B cell (primary cell): ENCODE measurements around the gene TTPAL. TPM values are rescaled to one million over a fixed set of nuclear protein-coding genes. Genes with fewer than 3 reads are reported as not detected.

Experiments used
- ATAC-seq: fragments of 200-7000 bp; cut with Tn5 transposase; one replicate; pipeline ENCODE4 v1.10.0; 2021; ENCODE audit warnings: low read depth, mild to moderate bottlenecking, moderate number of reproducible peaks, moderate library complexity
- CTCF ChIA-PET: fragments of 350-600 bp; sonication (Branson Sonifier 250); formaldehyde crosslinking; loops from one replicate; lab custom pipeline; 2021; ENCODE audit warnings: antibody characterized with exemption, inconsistent platforms; lab: Charles Lee
- POLR2A ChIA-PET: fragments of 350-600 bp; sonication (Branson Sonifier 250); formaldehyde crosslinking; loops from one replicate; lab custom pipeline; 2021; ENCODE audit warnings: antibody characterized with exemption; lab: Charles Lee
- DNase-seq: peaks from one replicate; pipeline ENCODE4 v3.0.0; 2013
- H2AFZ ChIP-seq: 2 replicates; pipeline ENCODE4 v1.6.1; 2012; ENCODE audit warnings: mild to moderate bottlenecking, low read depth, low read length; ENCODE audit not compliant: insufficient read depth, poor library complexity, severe bottlenecking
- H3K27ac ChIP-seq, 2 donors: 1 replicate in 1 of 2; 2 replicates in 1 of 2; pipeline ENCODE4 v1.5.1; 2012 to 2013; ENCODE audit warnings: low read length in 2 of 2, mild to moderate bottlenecking in 2 of 2, moderate library complexity in 1 of 2
- H3K27me3 ChIP-seq, 4 experiments: fragments of 200-600 bp in 1 of 4; sonication (generic) in 1 of 4; replicated peaks in 1 of 4; 1 replicate in 2 of 4; 2 replicates in 2 of 4; pipeline versions ENCODE4 v1.6.1 to v1.7.0; 2013 to 2016; ENCODE audit warnings: low read length in 3 of 4, mild to moderate bottlenecking in 2 of 4, mixed read lengths in 1 of 4, moderate library complexity in 1 of 4; ENCODE audit not compliant: insufficient read depth in 4 of 4, control insufficient read depth in 3 of 4; ENCODE audit errors: control extremely low read depth in 1 of 4
- H3K36me3 ChIP-seq, 2 experiments: replicated peaks in 1 of 2; 1 replicate in 1 of 2; 2 replicates in 1 of 2; pipeline versions ENCODE4 v1.6.1 to v1.7.1; 2013; ENCODE audit warnings: low read length in 1 of 2; ENCODE audit not compliant: insufficient read depth in 2 of 2, control insufficient read depth in 1 of 2; ENCODE audit errors: control extremely low read depth in 1 of 2, extremely low read depth in 1 of 2
- H3K4me1 ChIP-seq, 2 donors: fragments of 200-600 bp in 1 of 2; sonication (generic) in 1 of 2; 1 replicate in 1 of 2; 2 replicates in 1 of 2; pipeline versions ENCODE4 v1.5.1 to v1.6.1; 2013 to 2017; ENCODE audit warnings: low read length in 2 of 2; ENCODE audit not compliant: control insufficient read depth in 2 of 2, insufficient read depth in 2 of 2
- H3K4me2 ChIP-seq: replicated peaks from 2 replicates; pipeline ENCODE3; 2012; ENCODE audit warnings: mild to moderate bottlenecking, low read depth, low read length; ENCODE audit not compliant: poor library complexity, severe bottlenecking
- H3K4me3 ChIP-seq, 5 experiments: fragments of 200-600 bp in 1 of 5; sonication (generic) in 1 of 5; 1 replicate in 3 of 5; 2 replicates in 2 of 5; pipeline versions ENCODE4 v1.5.1 to v1.7.0; 2011 to 2016; ENCODE audit warnings: low read length in 4 of 5, mild to moderate bottlenecking in 4 of 5, low read depth in 2 of 5, control low read depth in 1 of 5, moderate library complexity in 1 of 5; ENCODE audit not compliant: insufficient read depth in 1 of 5; ENCODE audit errors: control extremely low read depth in 1 of 5, extremely low read depth in 1 of 5
- H3K79me2 ChIP-seq: fragments of 200-600 bp; sonication (generic); one replicate; pipeline ENCODE4 v1.6.0; 2016; ENCODE audit warnings: low read length; ENCODE audit not compliant: control insufficient read depth, insufficient read depth
- H3K9ac ChIP-seq: fragments of 200-600 bp; sonication (generic); 2 replicates; pipeline ENCODE4 v1.6.1; 2017; ENCODE audit warnings: mild to moderate bottlenecking, low read length, moderate library complexity
- H3K9me3 ChIP-seq, 3 donors: one replicate each; pipeline versions ENCODE4 v1.6.1 to v1.7.1; 2013; ENCODE audit warnings: low read length in 2 of 3; ENCODE audit not compliant: control insufficient read depth in 2 of 3, insufficient read depth in 1 of 3; ENCODE audit errors: control extremely low read depth in 1 of 3
- H4K20me1 ChIP-seq: 2 replicates; pipeline ENCODE4 v1.6.0; 2012; ENCODE audit warnings: mild to moderate bottlenecking, low read length; ENCODE audit not compliant: insufficient read depth, control insufficient read depth, poor library complexity, severe bottlenecking
- H3K27ac Mint-ChIP-seq: one replicate; pipeline ENCODE4 v1.8.0; 2021; ENCODE audit warnings: mixed read lengths
- H3K27me3 Mint-ChIP-seq: one replicate; pipeline ENCODE4 v1.8.0; 2021; ENCODE audit warnings: mixed read lengths
- H3K4me1 Mint-ChIP-seq: one replicate; pipeline ENCODE4 v1.8.0; 2021; ENCODE audit warnings: mixed read lengths
- H3K4me3 Mint-ChIP-seq: one replicate; pipeline ENCODE4 v1.8.0; 2021; ENCODE audit warnings: mixed read lengths
- H3K9me3 Mint-ChIP-seq: one replicate; pipeline ENCODE4 v1.8.0; 2022; ENCODE audit warnings: mixed read lengths; ENCODE audit not compliant: insufficient read depth
- EZH2 ChIP-seq: IDR thresholded peaks from 2 replicates; pipeline ENCODE4 v1.6.1; 2012; ENCODE audit warnings: borderline replicate concordance, low read depth, mild to moderate bottlenecking, moderate library complexity, low read length; ENCODE audit not compliant: insufficient read depth, poor library complexity, severe bottlenecking
- WGBS: methylation state at CpG from one replicate; pipeline ENCODE4 v1.1.5; 2013; ENCODE audit warnings: missing lambda C conversion rate; ENCODE audit not compliant: insufficient coverage; 5-methylcytosine and 5-hydroxymethylcytosine counted together
- intact Hi-C: fragments of 100-400 bp; cut with micrococcal nuclease; formaldehyde crosslinking; loops from one replicate; pipeline ENCODE4 v1.10.0; 2022
- polyA plus RNA-seq: library from polyadenylated mRNA; depleted of rRNA; stranded (reverse); fragments of >200 nt; gene quantifications from 2 replicates; pipeline ENCODE4 v1.2.3, GENCODE V29; 2012
- total RNA-seq, 2 donors: library from RNA; stranded (reverse); fragments of 120-200 nt in 1 of 2; gene quantifications; 1 replicate in 1 of 2; 2 replicates in 1 of 2; pipeline versions ENCODE4 v1.2.3 to v1.2.4, GENCODE V29; 2013 to 2022
- TF ChIP-seq, protein P1 (sequence below): fragments of 200-600 bp; IDR thresholded peaks from one replicate; pipeline ENCODE4 v1.8.0; 2022; ENCODE audit warnings: antibody characterized with exemption, mild to moderate bottlenecking

The TTPAL gene
- total and polyA plus RNA-seq, 2 donors (not counting 1 experiment from before 2014, with no cell fraction given), result 4.0 to 26.8 TPM

DNA sequence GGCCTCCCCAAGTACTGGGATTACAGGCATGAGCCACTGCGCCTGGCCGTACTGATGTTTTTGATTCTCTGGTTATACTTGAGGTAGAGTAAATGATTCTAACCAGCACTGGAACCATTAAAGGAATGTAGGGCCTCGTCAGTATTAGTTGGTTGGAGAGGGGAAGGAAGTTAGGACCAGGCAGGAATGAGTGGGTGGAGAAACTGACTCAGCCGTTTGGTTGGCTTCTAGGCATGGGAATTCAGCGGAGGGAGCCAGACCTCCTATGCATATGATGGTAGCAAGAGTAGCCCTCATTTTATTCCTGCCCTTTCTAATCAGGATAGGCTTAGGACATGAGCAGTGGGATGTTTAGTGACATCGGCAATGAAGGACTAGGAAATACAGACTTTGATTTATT lies 65.2 kb downstream of the TTPAL start:
- no peak for TF ChIP-seq EZH2
- TF ChIP-seq, protein P1, sequence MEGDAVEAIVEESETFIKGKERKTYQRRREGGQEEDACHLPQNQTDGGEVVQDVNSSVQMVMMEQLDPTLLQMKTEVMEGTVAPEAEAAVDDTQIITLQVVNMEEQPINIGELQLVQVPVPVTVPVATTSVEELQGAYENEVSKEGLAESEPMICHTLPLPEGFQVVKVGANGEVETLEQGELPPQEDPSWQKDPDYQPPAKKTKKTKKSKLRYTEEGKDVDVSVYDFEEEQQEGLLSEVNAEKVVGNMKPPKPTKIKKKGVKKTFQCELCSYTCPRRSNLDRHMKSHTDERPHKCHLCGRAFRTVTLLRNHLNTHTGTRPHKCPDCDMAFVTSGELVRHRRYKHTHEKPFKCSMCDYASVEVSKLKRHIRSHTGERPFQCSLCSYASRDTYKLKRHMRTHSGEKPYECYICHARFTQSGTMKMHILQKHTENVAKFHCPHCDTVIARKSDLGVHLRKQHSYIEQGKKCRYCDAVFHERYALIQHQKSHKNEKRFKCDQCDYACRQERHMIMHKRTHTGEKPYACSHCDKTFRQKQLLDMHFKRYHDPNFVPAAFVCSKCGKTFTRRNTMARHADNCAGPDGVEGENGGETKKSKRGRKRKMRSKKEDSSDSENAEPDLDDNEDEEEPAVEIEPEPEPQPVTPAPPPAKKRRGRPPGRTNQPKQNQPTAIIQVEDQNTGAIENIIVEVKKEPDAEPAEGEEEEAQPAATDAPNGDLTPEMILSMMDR, result no peak
- intact Hi-C loops, result no loop called here
- no peak overlapping the region for H3K4me2 ChIP-seq
- H4K20me1 ChIP-seq, result no peaks in the 10 kb centered on the region
- H3K27ac ChIP-seq, result no peak overlapping the region
- no peak overlapping the region for H3K9ac ChIP-seq
- 93% methylated on average over 3 of the region's 6 CpGs for WGBS
- H3K27ac Mint-ChIP-seq, result no peak overlapping the region
- POLR2A ChIA-PET, result no interaction called here
- H3K27me3 ChIP-seq, result no peaks in the 10 kb centered on the region
- no peaks in the 10 kb centered on the region for H3K9me3 ChIP-seq
- no peak for DNase-seq
- ATAC-seq, result no peak
- no peaks in the 10 kb centered on the region for H3K4me1 ChIP-seq
- H2AFZ ChIP-seq, result no peak overlapping the region
- no peaks in the 10 kb centered on the region for H3K9me3 Mint-ChIP-seq
- H3K27me3 Mint-ChIP-seq, result no peaks in the 10 kb centered on the region
- H3K4me3 ChIP-seq, result no peak overlapping the region
- H3K4me1 Mint-ChIP-seq, result no peaks in the 10 kb centered on the region
- H3K36me3 ChIP-seq, result no peaks in the 10 kb centered on the region
- H3K4me3 Mint-ChIP-seq, result no peak overlapping the region
- H3K79me2 ChIP-seq, result no peaks in the 10 kb centered on the region
- CTCF ChIA-PET, result interaction anchor here (0.5 kb wide), 1 partner anchor 299 kb away, joined by 3 read pairs; no protein-coding TSS in a partner anchor

DNA sequence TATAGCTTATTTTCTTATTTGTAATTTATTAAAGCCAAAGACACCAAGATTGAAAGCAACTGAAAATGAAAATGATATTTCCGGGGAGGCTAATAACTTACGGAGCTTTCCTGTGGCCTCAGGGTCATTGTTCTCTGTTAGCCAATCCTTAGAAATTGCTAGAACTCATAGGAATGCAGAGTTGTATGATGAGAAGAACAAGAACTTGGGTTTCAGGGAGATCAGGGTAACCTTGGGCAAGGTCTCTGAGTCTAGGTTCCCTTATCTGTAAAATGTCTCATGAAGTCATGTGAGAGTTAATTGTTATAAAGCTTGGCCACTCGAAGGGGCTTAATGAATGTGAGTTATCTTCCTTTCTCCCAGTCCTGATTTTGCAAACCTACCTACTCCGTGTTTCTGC lies 66.3 kb downstream of the TTPAL start:
- no peak overlapping the region for H3K4me2 ChIP-seq
- ATAC-seq, result no peak
- H3K27ac ChIP-seq, result no peak overlapping the region
- WGBS, result 90% methylated on average over 2 of the region's 4 CpGs
- Mint-ChIP-seq H3K9me3 (no peaks in the 10 kb centered on the region), H3K27me3 (no peaks in the 10 kb centered on the region), H3K4me3 (no peak overlapping the region), H3K4me1 (no peaks in the 10 kb centered on the region), H3K27ac (no peak overlapping the region)
- no peak overlapping the region for H3K4me3 ChIP-seq
- no peak for DNase-seq
- TF ChIP-seq EZH2, result no peak
- TF ChIP-seq, protein P1, result no peak
- no peak overlapping the region for H2AFZ ChIP-seq
- H3K27me3 ChIP-seq, result no peaks in the 10 kb centered on the region
- H3K9me3 ChIP-seq, result no peaks in the 10 kb centered on the region
- CTCF ChIA-PET, result interaction anchor here (0.7 kb wide), 1 partner anchor 24 kb away, joined by 3 read pairs; no protein-coding TSS in a partner anchor
- POLR2A ChIA-PET, result no interaction called here
- no peaks in the 10 kb centered on the region for H3K79me2 ChIP-seq
- intact Hi-C loops, result no loop called here
- H3K4me1 ChIP-seq, result no peaks in the 10 kb centered on the region
- H4K20me1 ChIP-seq, result no peaks in the 10 kb centered on the region
- no peak overlapping the region for H3K9ac ChIP-seq
- no peaks in the 10 kb centered on the region for H3K36me3 ChIP-seq
